ENCODE data around the gene RGS6.

The RGS6 gene

DNA sequence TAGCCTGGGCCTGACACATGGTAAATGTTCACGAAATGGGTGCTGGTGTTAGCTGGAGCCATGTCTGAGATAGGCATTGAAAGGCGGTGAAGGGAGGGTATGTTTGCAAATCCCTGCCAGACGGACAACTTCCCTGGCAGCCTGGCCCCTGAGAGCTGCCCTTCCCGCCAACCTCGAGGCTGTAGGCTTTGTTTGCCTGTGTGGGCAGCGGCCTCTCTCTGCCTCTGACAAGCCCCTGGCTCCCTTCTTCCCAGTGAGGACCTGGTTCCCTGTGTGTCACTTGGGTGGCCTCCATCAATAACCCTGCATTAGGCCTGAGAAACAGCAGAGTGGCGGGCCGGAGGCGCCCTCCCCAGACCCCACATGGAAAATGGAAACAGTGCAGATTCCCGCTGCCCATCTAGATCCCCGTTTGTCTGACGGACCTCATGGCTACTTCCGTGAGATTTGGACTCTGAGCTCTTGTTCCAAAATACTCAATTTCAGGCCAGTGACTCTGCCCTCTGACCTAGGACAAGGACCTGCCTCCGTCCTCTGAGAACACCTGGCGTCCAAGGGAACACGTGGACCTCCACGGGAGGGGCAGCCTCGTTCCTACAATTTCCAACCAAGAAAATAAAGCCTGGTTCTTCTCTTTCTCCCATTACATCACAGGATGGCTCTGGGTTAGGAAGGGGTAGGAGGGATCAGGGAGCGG is 636.2 kb downstream of the RGS6 start:
- no peaks in the 10 kb centered on the region for H3K36me3 ChIP-seq (ENCODE audit: insufficient read depth, low read depth, low read length)
- no peak overlapping the region for H3K4me3 ChIP-seq (ENCODE audit: low read length)
- no peaks in the 10 kb centered on the region for H3K9me3 ChIP-seq (ENCODE audit: insufficient read depth, low read depth, low read length)
- no peak overlapping the region for H3K27ac ChIP-seq (ENCODE audit: low read length)
- no peak overlapping the region for H3K9ac ChIP-seq (ENCODE audit: low read depth, low read length)
- no peaks in the 10 kb centered on the region for H3K27me3 ChIP-seq (ENCODE audit: insufficient read depth, low read length)
- no peaks in the 10 kb centered on the region for H3K4me1 ChIP-seq (ENCODE audit: insufficient read depth, low read length)

DNA sequence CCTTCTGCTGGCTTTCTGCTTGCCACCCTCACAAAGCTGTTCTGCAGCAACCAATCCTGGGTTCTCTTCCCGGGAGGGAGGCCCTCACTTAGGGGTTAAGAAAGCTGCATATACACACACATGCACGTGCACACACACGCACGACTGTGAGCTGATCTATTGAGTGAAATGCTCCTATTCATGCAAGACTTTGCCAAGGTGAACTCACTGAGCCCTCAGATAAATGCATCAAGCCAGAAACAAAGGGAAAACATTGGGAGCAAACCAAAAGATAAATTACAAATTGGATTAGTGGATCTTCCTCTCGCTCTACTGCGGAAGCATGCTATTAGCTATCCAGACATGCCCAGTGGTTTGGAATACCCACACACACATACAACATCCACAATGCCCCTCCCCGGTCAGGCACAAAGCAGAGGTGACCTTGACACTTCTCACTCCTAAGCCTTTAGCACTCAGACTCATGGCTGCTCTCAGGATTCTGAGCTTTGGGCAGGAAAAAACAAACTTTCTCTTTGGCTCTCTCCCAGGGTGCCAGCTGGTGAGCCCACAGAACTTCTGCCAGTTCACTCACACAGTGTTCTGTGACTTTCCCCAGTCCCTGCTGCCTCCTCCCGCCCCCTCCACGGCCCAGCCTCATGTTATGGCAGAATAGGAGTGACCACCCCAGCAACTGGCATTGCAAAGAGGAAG is 641.6 kb downstream of the RGS6 start:
- no peak overlapping the region for H3K27ac ChIP-seq (ENCODE audit: low read length)
- no peaks in the 10 kb centered on the region for H3K36me3 ChIP-seq (ENCODE audit: insufficient read depth, low read depth, low read length)
- H3K4me3 ChIP-seq (ENCODE audit: low read length): no peak overlapping the region
- H3K4me1 ChIP-seq (ENCODE audit: insufficient read depth, low read length): no peaks in the 10 kb centered on the region
- no peaks in the 10 kb centered on the region; the same call in 1 of the 2 replicates for H3K27me3 ChIP-seq (ENCODE audit: insufficient read depth, low read length)
- H3K9ac ChIP-seq (ENCODE audit: low read depth, low read length): no peak overlapping the region
- no peaks in the 10 kb centered on the region for H3K9me3 ChIP-seq (ENCODE audit: insufficient read depth, low read depth, low read length)

DNA sequence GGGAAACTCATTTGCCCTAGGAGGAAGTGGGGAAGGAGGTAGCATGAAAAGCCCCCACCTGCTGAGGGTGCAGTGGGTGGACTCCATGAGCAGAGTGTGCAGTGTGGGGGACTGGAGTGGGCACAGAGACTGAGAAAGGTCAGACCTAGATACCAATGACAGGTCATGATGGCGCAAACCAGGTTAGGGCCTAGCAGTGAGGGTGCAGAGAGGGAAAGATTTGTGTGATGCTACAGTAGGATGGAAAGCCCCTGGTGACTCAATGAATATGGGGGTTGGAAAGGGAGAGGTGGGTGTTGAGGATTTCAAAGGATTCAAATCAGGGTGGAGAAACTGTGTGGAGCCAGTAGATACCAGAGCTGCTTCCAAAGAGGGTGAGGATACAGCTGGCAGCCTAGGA is 642.5 kb downstream of the RGS6 start:
- Histone ChIP-seq H3K27ac (ENCODE audit: low read length) (no peak overlapping the region), H3K9me3 (ENCODE audit: insufficient read depth, low read depth, low read length) (no peaks in the 10 kb centered on the region), H3K36me3 (ENCODE audit: insufficient read depth, low read depth, low read length) (no peaks in the 10 kb centered on the region), H3K4me1 (ENCODE audit: insufficient read depth, low read length) (no peaks in the 10 kb centered on the region), H3K27me3 (ENCODE audit: insufficient read depth, low read length) (no peaks in the 10 kb centered on the region; the same call in 1 of the 2 replicates), H3K4me3 (ENCODE audit: low read length) (no peak overlapping the region), H3K9ac (ENCODE audit: low read depth, low read length) (no peak overlapping the region)

DNA sequence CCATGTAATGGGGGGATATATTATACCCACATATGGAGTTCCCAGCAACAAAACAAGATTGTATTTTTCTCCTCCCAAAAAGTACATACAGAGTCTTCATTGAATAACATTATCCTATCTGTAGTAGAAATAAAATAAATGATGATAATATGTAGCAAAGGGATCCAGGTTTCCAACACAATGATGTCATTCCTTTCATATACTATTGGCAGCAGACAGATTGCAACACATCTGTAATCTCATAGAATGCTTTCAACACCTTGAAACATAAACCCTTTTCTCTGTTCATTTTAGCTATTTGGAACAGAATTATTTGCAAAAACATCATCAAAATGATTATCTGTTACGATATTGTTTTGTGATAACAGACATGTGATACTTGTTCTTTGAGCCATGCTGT is 644.0 kb downstream of the RGS6 start:
- Histone ChIP-seq H3K36me3 (ENCODE audit: insufficient read depth, low read depth, low read length) (no peaks in the 10 kb centered on the region), H3K27ac (ENCODE audit: low read length) (no peak overlapping the region), H3K27me3 (ENCODE audit: insufficient read depth, low read length) (no peaks in the 10 kb centered on the region; the same call in 1 of the 2 replicates), H3K4me1 (ENCODE audit: insufficient read depth, low read length) (no peaks in the 10 kb centered on the region), H3K4me3 (ENCODE audit: low read length) (no peak overlapping the region), H3K9ac (ENCODE audit: low read depth, low read length) (no peak overlapping the region), H3K9me3 (ENCODE audit: insufficient read depth, low read depth, low read length) (no peaks in the 10 kb centered on the region)

DNA sequence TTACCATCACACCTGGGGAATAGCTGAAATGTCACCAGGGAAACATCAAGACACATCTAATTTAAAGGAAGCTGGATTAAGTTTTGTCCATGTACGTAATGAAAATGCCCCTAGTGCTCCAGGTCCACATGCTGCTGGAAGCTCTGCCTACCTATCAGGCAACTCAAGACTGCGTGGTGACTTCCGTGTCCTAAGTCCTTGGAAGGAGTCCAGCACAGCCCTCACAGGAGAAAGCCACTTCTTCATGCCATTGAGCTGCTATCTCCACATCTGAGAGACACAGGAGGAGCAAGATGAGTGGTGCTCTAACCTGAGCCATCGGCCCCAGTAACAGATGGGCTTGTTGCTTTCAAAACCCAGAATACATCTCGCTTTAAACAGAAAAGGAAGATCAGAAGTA is 645.3 kb downstream of the RGS6 start:
- H3K9me3 ChIP-seq (ENCODE audit: insufficient read depth, low read depth, low read length): no peaks in the 10 kb centered on the region
- no peak overlapping the region for H3K4me3 ChIP-seq (ENCODE audit: low read length)
- no peak overlapping the region for H3K27ac ChIP-seq (ENCODE audit: low read length)
- H3K9ac ChIP-seq (ENCODE audit: low read depth, low read length): no peak overlapping the region
- no peaks in the 10 kb centered on the region; the same call in 1 of the 2 replicates for H3K27me3 ChIP-seq (ENCODE audit: insufficient read depth, low read length)
- no peaks in the 10 kb centered on the region for H3K36me3 ChIP-seq (ENCODE audit: insufficient read depth, low read depth, low read length)
- H3K4me1 ChIP-seq (ENCODE audit: insufficient read depth, low read length): no peaks in the 10 kb centered on the region

DNA sequence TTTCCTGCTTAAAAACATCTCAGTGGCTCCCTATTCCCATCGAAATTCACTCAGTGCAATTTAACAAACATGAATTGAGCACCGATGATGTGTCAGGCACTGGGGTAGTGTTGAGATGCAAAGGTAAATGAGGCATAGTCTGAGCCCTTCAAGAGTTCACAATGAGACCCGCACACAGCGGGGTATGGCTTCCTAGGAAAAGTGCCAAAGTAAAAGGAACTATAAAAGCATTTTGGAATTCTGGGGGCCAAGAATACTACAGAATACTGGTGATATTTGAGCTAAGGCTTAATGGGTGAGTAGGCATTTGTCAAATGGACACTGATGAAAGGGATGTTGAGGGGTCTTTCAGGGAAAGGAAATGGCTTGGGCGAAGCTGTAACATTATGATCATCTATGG is 646.3 kb downstream of the RGS6 start:
- no peak overlapping the region for H3K9ac ChIP-seq (ENCODE audit: low read depth, low read length)
- H3K27ac ChIP-seq (ENCODE audit: low read length): no peak overlapping the region
- H3K36me3 ChIP-seq (ENCODE audit: insufficient read depth, low read depth, low read length): no peaks in the 10 kb centered on the region
- no peak overlapping the region for H3K4me3 ChIP-seq (ENCODE audit: low read length)
- H3K4me1 ChIP-seq (ENCODE audit: insufficient read depth, low read length): no peaks in the 10 kb centered on the region
- no peaks in the 10 kb centered on the region; the same call in 1 of the 2 replicates for H3K27me3 ChIP-seq (ENCODE audit: insufficient read depth, low read length)
- no peaks in the 10 kb centered on the region for H3K9me3 ChIP-seq (ENCODE audit: insufficient read depth, low read depth, low read length)

DNA sequence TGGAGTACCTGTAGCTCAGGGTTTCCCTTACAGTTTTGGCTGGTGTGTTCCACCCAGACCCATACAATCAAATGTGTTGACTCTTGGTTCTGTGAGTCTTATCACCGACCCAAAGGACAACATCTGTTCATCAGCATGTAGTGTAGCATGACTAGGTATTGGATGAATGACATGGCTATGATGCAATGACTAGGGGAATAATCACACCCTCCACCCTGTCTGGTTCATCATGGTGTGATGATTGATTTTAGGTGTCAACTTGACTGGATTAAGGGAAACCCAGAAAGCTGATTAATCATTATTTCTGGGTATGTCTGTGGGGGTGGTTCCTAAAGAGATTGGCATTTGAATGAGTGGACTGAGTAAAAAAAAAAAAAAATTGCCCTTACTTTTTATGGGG is 650.4 kb downstream of the RGS6 start:
- no peaks in the 10 kb centered on the region for H3K4me1 ChIP-seq (ENCODE audit: insufficient read depth, low read length)

DNA sequence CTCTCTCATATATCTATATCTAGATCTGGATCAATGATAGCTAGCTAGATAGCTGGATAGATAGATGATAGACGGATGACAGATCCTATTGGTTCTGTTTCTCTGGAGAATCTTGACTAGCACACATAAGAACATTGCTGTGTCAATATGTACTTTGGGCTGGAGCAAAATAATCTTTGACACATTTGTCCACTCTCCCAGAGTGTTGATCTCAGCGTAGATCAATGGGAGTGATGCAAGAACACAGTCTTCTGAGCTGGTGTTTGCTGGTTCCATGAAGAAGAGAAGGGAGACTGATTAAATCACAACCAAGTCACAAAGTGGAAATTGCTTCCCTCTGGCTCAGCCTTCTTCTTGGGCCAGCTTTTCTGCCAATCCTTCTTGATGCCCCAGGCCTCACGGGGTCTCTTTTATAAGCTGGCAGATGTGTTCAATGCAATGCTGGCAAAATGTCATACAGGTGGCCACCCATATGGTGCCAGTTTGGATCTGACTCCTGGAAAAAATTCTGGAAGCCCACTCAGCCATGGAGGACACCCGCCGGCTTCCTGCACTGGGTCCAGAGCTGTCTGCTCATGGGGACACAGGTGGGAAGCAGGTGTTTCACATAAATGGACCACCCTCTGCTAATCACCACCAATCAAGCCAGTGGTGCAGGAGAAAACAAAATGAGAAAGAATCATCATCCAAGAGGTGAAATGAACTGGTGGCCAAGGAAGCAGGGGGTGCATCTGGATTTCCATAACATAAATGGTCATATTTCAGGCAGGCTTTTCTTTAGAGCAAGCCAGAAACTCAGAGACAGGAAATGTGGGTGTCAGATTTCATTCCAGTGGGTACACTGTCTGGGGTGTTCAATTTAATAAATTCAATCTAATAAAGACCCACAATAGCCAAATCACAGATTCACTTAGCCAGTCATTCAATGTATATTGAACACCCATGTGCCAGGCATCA is 651.4 kb downstream of the RGS6 start:
- no peak overlapping the region for H3K4me3 ChIP-seq (ENCODE audit: low read length)
- no peaks in the 10 kb centered on the region for H3K36me3 ChIP-seq (ENCODE audit: insufficient read depth, low read depth, low read length)

More for the DNA sequence above, 650.4 kb downstream of the RGS6 start:
- no peak overlapping the region for H3K9ac ChIP-seq (ENCODE audit: low read depth, low read length)
- H3K27me3 ChIP-seq (ENCODE audit: insufficient read depth, low read length): no peaks in the 10 kb centered on the region; the same call in 1 of the 2 replicates
- no peaks in the 10 kb centered on the region for H3K36me3 ChIP-seq (ENCODE audit: insufficient read depth, low read depth, low read length)
- no peaks in the 10 kb centered on the region for H3K9me3 ChIP-seq (ENCODE audit: insufficient read depth, low read depth, low read length)
- no peak overlapping the region for H3K27ac ChIP-seq (ENCODE audit: low read length)
- no peak overlapping the region for H3K4me3 ChIP-seq (ENCODE audit: low read length)

DNA sequence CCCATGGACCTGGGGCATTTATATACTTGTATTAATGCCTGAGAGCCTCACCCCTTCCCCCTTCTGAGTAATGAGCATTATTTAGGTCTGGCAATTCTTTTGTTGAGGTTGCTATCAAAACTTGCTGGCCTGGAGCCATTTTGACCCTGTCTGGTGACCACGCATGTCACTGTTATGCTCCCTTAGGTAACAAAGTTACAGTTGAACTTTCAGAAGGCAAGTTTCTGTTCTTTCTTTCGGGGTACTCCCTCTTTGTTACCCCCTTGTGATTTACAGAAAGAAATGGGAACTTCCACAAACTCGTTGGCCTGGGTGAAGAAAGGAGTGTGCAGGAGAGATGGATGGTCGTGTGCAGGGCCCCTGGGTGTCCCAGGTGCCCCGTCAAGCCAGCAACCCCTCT is 656.3 kb downstream of the RGS6 start:
- no peak overlapping the region for H3K9ac ChIP-seq (ENCODE audit: low read depth, low read length)

More for the DNA sequence above, 651.4 kb downstream of the RGS6 start:
- Histone ChIP-seq H3K4me1 (ENCODE audit: insufficient read depth, low read length) (no peaks in the 10 kb centered on the region), H3K27me3 (ENCODE audit: insufficient read depth, low read length) (no peaks in the 10 kb centered on the region), H3K27ac (ENCODE audit: low read length) (no peak overlapping the region), H3K9me3 (ENCODE audit: insufficient read depth, low read depth, low read length) (no peaks in the 10 kb centered on the region), H3K9ac (ENCODE audit: low read depth, low read length) (no peak overlapping the region)

DNA sequence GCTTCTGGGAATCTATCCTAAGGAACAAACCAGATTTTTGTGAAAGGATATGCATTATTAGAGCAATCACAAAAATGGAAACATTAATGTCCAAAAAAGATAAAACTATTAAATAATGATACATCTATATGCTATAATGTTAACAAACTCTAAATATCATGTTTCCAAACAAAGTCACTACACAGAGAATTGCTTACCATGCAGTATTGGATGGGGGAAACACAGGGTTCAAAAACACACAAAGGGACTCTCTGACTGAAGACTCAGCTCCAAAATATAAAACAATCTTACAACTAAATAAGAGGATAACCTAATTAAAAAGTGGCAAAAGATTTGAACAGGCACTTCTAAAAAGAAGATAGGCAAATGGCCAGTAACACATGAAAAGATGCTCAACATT is 657.4 kb downstream of the RGS6 start:
- no peaks in the 10 kb centered on the region for H3K27me3 ChIP-seq (ENCODE audit: insufficient read depth, low read length)

More for the DNA sequence above, 656.3 kb downstream of the RGS6 start:
- H3K4me3 ChIP-seq (ENCODE audit: low read length): no peak overlapping the region
- H3K9me3 ChIP-seq (ENCODE audit: insufficient read depth, low read depth, low read length): no peaks in the 10 kb centered on the region
- no peaks in the 10 kb centered on the region for H3K36me3 ChIP-seq (ENCODE audit: insufficient read depth, low read depth, low read length)
- no peaks in the 10 kb centered on the region for H3K27me3 ChIP-seq (ENCODE audit: insufficient read depth, low read length)
- H3K4me1 ChIP-seq (ENCODE audit: insufficient read depth, low read length): no peaks in the 10 kb centered on the region
- no peak overlapping the region for H3K27ac ChIP-seq (ENCODE audit: low read length)

DNA sequence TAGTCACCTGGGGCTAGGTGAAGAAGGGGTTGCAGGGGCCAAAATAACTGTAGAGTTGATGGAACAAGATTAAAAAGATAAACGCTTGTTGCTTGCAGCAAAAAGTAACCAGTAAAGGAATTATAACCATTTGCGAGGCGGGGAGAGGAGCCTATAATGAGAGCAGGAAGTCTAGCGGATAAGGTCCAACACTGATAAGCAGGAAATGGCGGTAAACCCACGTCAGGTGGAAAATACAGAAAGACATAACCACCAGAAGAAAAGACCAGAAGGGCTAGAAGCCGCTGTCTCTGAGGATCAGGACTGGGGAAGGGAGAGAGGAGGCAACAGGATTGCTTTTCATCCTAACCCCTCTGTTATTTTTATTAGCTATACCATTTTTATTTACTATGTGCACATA is 658.3 kb downstream of the RGS6 start:
- Histone ChIP-seq H3K27ac (ENCODE audit: low read length) (no peak overlapping the region), H3K9ac (ENCODE audit: low read depth, low read length) (no peak overlapping the region), H3K36me3 (ENCODE audit: insufficient read depth, low read depth, low read length) (no peaks in the 10 kb centered on the region), H3K9me3 (ENCODE audit: insufficient read depth, low read depth, low read length) (no peaks in the 10 kb centered on the region), H3K27me3 (ENCODE audit: insufficient read depth, low read length) (no peaks in the 10 kb centered on the region), H3K4me3 (ENCODE audit: low read length) (no peak overlapping the region), H3K4me1 (ENCODE audit: insufficient read depth, low read length) (no peaks in the 10 kb centered on the region)

More for the DNA sequence above, 657.4 kb downstream of the RGS6 start:
- H3K27ac ChIP-seq (ENCODE audit: low read length): no peak overlapping the region
- no peaks in the 10 kb centered on the region for H3K4me1 ChIP-seq (ENCODE audit: insufficient read depth, low read length)
- no peak overlapping the region for H3K9ac ChIP-seq (ENCODE audit: low read depth, low read length)
- no peaks in the 10 kb centered on the region for H3K9me3 ChIP-seq (ENCODE audit: insufficient read depth, low read depth, low read length)
- no peak overlapping the region for H3K4me3 ChIP-seq (ENCODE audit: low read length)
- no peaks in the 10 kb centered on the region for H3K36me3 ChIP-seq (ENCODE audit: insufficient read depth, low read depth, low read length)

All from iPS-20b (cell line).